HG02588 (cell line): Measurements from ENCODE around the gene CACNA1C.
A peak's percentile ranks its signal among the peaks of the same experiment; 100 is the strongest.

Experiments used
- ATAC-seq: cut with Tn5 transposase; IDR thresholded peaks from one replicate; pipeline ENCODE4 v1.9.1; 2021; ENCODE audit warnings: mild to moderate bottlenecking, moderate library complexity; ENCODE audit not compliant: unreplicated experiment

Gene CACNA1C

GRCh38 chr12:2333491-2334195 lies 280.9 kb downstream of the CACNA1C start:
- no peak for ATAC-seq

- no peak for ATAC-seq
Observed at GRCh38 chr12:2334271-2334670, 281.5 kb downstream of the CACNA1C start.

GRCh38 chr12:2334689-2335088 lies 281.9 kb downstream of the CACNA1C start:
- no peak for ATAC-seq

GRCh38 chr12:2335109-2335508 lies 282.3 kb downstream of the CACNA1C start:
- no peak for ATAC-seq

- no peak for ATAC-seq
Observed at GRCh38 chr12:2335513-2335912, 282.7 kb downstream of the CACNA1C start.

GRCh38 chr12:2335916-2336315 lies 283.1 kb downstream of the CACNA1C start:
- no peak for ATAC-seq

- ATAC-seq: peak; percentile 93
Observed at GRCh38 chr12:2336409-2336829, 283.6 kb downstream of the CACNA1C start.

- no peak for ATAC-seq
Observed at GRCh38 chr12:2337031-2338010, 284.5 kb downstream of the CACNA1C start.

- ATAC-seq: no peak
Observed at GRCh38 chr12:2338381-2338780, 285.6 kb downstream of the CACNA1C start.

- no peak for ATAC-seq
Observed at GRCh38 chr12:2338991-2339431, 286.2 kb downstream of the CACNA1C start.

- no peak for ATAC-seq
Observed at GRCh38 chr12:2341051-2341751, 288.4 kb downstream of the CACNA1C start.

GRCh38 chr12:2341871-2342270 lies 289.1 kb downstream of the CACNA1C start:
- ATAC-seq: no peak

GRCh38 chr12:2343681-2344080 lies 290.9 kb downstream of the CACNA1C start:
- ATAC-seq: no peak

GRCh38 chr12:2344476-2344875 lies 291.7 kb downstream of the CACNA1C start:
- ATAC-seq: no peak

GRCh38 chr12:2344885-2345284 lies 292.1 kb downstream of the CACNA1C start:
- no peak for ATAC-seq

GRCh38 chr12:2345902-2346301 lies 293.1 kb downstream of the CACNA1C start:
- no peak for ATAC-seq

- ATAC-seq: no peak
Observed at GRCh38 chr12:2346416-2346815, 293.6 kb downstream of the CACNA1C start.

- ATAC-seq: no peak
Observed at GRCh38 chr12:2347137-2347843, 294.5 kb downstream of the CACNA1C start.

- ATAC-seq: no peak
Observed at GRCh38 chr12:2347844-2348481, 295.2 kb downstream of the CACNA1C start.

GRCh38 chr12:2348482-2348852 lies 295.7 kb downstream of the CACNA1C start:
- no peak for ATAC-seq
